ENCODE measurements around the gene CRACR2A. TPM values are rescaled to one million over a fixed set of nuclear protein-coding genes. Genes with fewer than 3 reads are reported as not detected.

Gene CRACR2A
- polyA plus RNA-seq, 2 of the 4 experiments (the other 2 are of a cell fraction): 1.1 to 3.8 TPM

GRCh38 chr12:3605692-3606091 lies 147.2 kb downstream of the CRACR2A start:
- no peak for ATAC-seq
- no peak overlapping the region for H3K4me2 ChIP-seq

GRCh38 chr12:3604748-3605586 lies 147.9 kb downstream of the CRACR2A start:
- DNase-seq (ENCODE audit: low read depth in 1 of 2, low spot score in 1 of 2) (no peak), ATAC-seq (no peak; a peak in 1 of 6 replicates), FAIRE-seq (no peak)
- no peak for TF ChIP-seq KDM1A (IDR thresholded peaks at IDR 0.05; ENCODE audit: low read depth)
- TF ChIP-seq BHLHE40 (IDR thresholded peaks at IDR 0.05; ENCODE audit: low read depth, low read length): no peak
- TF ChIP-seq NR3C1 (IDR thresholded peaks at IDR 0.05): no peak
- no peak for TF ChIP-seq SREBF2 (IDR thresholded peaks at IDR 0.05)
- TF ChIP-seq HDAC2 (IDR thresholded peaks at IDR 0.05): no peak
- CTCF ChIA-PET: interaction anchor here (2.1 kb wide), 1 partner anchor 305 kb away, joined by 8 read pairs; no protein-coding TSS in a partner anchor
- Histone ChIP-seq H3K27ac (no peak overlapping the region), H3K4me2 (no peak overlapping the region), H3K4me3 (no peak overlapping the region), H3K4me1 (no peaks in the 10 kb centered on the region), H3K9me3 (no peaks in the 10 kb centered on the region)
- POLR2A ChIA-PET: interaction anchor here (0.6 kb wide), 1 partner anchor 142 kb away, joined by 3 read pairs; no protein-coding TSS in a partner anchor
- 12% methylated on average over 12 of the region's 13 CpGs for WGBS (ENCODE audit: missing lambda C conversion rate)

More at GRCh38 chr12:3605692-3606091, 147.2 kb downstream of the CRACR2A start:
- H3K9me3 ChIP-seq: no peaks in the 10 kb centered on the region
- H3K27ac ChIP-seq: no peak overlapping the region
- ChIA-PET CTCF (interaction anchor here (2.1 kb wide), 1 partner anchor 306 kb away, joined by 8 read pairs; no protein-coding TSS in a partner anchor), POLR2A (no interaction called here)
- DNase-seq (ENCODE audit: low read depth in 1 of 2, low spot score in 1 of 2) (no peak), FAIRE-seq (no peak)
- no peak overlapping the region for H3K4me3 ChIP-seq
- WGBS (ENCODE audit: missing lambda C conversion rate): 43% methylated on average over 6 of the region's 6 CpGs
- no peak for TF ChIP-seq ZC3H11A (IDR thresholded peaks at IDR 0.05)
- no peak for TF ChIP-seq RFX5 (IDR thresholded peaks at IDR 0.05)
- no peak for TF ChIP-seq USF2 (IDR thresholded peaks at IDR 0.05)
- TF ChIP-seq MAFK (IDR thresholded peaks at IDR 0.05; ENCODE audit: partially characterized antibody): no peak
- TF ChIP-seq ELK1 (IDR thresholded peaks at IDR 0.05; ENCODE audit: low read depth, low read length): no peak
- no peak for TF ChIP-seq PBX3 (IDR thresholded peaks at IDR 0.05)
- TF ChIP-seq HEYL (CRISPR knock-in tag; IDR thresholded peaks at IDR 0.05): no peak
- no peak for TF ChIP-seq POLR2AphosphoS2 (conservative IDR thresholded peaks at IDR 0.05; ENCODE audit: low read length)
- TF ChIP-seq JUNB (IDR thresholded peaks at IDR 0.05): no peak
- no peak for TF ChIP-seq MAZ (IDR thresholded peaks at IDR 0.05; ENCODE audit: borderline replicate concordance, low read depth, low read length)
- no peak for TF ChIP-seq RCOR1 (IDR thresholded peaks at IDR 0.05; ENCODE audit: low read depth, low read length)
- no peak for TF ChIP-seq KDM5A (IDR thresholded peaks at IDR 0.05)
- no peak for TF ChIP-seq CEBPB (IDR thresholded peaks at IDR 0.05)
- no peak for TF ChIP-seq HDAC2 (IDR thresholded peaks at IDR 0.05)
- no peak for TF ChIP-seq NFE2L2 (conservative IDR thresholded peaks at IDR 0.05; ENCODE audit: low read length)
- no peaks in the 10 kb centered on the region for H3K4me1 ChIP-seq

- ATAC-seq (no peak), DNase-seq (ENCODE audit: low read depth in 1 of 2, low spot score in 1 of 2) (no peak), FAIRE-seq (no peak)
- Histone ChIP-seq H3K4me3 (no peak overlapping the region), H3K9me3 (no peaks in the 10 kb centered on the region), H3K27ac (no peak overlapping the region), H3K4me1 (no peaks in the 10 kb centered on the region), H3K4me2 (no peak overlapping the region)
- ChIA-PET CTCF (interaction anchor here (0.6 to 0.9 kb wide), 2 partner anchors 14 to 229 kb away, joined by 3 read pairs; no protein-coding TSS in a partner anchor), POLR2A (interaction anchor here (0.6 kb wide), 1 partner anchor 142 kb away, joined by 3 read pairs; no protein-coding TSS in a partner anchor)
- TF ChIP-seq NR3C1 (IDR thresholded peaks at IDR 0.05) (no peak), PBX3 (IDR thresholded peaks at IDR 0.05) (no peak), RFX5 (IDR thresholded peaks at IDR 0.05) (no peak)
- 32% methylated on average over 6 of the region's 6 CpGs for WGBS (ENCODE audit: missing lambda C conversion rate)
These were observed 148.6 kb downstream of the CRACR2A start for GRCh38 chr12:3604286-3604685.

Measured in A549 (cell line).